Bone marrow (tissue), 2 donors: ENCODE measurements around the gene UPB1.
A peak's percentile ranks its signal among the peaks of the same experiment; 100 is the strongest.
"Not testable (repeated sequence)": the region's sequence is repeated elsewhere in the genome, so short reads cannot be mapped to it uniquely, and the experiment has no call there.

Experiments used
- DNase-seq, 2 donors: peaks; one replicate each; lab custom pipeline; 2025; lab: John Stamatoyannopoulos, UW

UPB1 gene

DNA sequence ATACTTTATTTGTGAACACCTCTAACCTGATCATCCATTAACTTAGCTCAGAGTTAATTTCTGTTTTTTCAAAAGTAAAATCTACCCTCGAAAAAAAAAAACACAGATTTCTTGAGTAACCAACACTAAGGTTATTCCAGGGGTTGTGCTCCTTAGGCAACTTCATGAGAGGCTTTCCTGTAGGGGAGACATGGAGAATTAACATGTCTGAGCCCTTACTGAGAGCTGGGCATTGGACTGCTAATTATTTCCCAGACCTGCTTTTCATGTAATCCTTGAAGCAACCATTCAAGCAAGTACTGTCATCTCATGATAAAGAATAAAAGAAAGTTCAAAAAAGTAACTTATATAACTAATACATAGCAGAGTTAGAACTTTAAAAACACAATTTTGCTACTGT, 13.5 kb upstream of the UPB1 start:
- no peak for DNase-seq

DNA sequence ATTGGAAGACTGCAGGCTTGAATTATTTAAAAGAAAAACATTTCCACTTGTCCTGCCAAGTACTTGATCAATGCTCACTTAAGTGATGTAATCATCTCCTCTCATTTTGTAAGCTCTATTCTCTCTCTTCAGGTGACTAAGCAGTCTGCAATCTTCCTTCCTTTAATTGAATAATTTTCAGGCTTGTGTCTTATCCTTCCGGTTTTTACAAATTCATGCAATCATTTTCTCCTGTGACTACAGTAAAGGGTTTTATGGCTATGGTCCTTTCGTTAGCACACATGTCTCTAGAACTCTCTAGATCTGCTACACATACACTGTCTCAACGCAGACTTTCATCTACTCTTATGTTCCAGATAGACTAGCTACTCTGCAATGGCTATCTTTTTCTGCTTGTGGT, 12.6 kb upstream of the UPB1 start:
- DNase-seq = peak in 1 of 2 donors; percentile 85

DNA sequence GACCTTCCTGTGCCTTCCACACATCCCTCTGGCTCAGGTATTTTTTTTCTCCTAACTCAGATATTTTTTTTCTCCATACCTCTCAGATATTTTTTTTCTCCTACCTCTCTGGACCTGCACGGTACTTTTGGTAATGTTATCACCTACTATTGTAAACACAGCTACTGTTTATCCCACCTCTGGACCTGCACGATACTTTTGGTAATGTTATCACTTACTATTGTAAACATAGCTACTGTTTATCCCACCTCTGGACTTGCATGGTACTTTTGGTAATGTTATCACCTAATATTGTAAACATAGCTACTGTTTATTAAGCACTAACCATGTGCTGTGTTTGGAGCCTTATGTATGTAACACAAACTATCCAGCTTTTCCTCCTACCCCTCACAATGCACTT, 12.1 kb upstream of the UPB1 start:
- DNase-seq = no peak

DNA sequence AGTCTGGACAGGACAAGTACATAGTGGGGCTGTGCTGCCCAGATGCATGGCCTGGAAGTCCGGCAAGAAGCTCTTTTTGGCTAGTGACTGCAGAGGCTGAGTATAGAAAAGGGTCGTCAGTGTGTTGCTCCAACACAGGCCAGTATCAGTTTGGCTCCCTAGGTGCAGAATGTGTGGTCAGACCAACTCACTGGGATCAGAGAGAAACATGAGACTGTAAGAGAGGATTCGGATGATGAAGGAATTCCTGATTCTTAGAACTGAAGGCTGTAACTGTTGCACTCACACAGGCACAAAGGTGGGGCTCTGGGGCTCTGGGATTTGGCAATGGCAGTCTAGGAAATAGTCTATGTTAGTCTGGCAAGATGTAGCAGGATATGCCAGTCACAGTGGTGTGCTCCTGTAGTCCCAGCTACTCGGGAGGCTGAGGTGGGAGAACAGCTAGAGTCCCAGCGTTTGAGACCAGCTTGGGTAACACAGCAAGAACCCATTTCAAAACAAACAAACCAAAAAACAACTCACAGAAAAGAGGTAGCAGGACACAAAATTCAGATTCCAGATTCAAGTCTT, 11.1 kb upstream of the UPB1 start:
- no peak for DNase-seq

DNA sequence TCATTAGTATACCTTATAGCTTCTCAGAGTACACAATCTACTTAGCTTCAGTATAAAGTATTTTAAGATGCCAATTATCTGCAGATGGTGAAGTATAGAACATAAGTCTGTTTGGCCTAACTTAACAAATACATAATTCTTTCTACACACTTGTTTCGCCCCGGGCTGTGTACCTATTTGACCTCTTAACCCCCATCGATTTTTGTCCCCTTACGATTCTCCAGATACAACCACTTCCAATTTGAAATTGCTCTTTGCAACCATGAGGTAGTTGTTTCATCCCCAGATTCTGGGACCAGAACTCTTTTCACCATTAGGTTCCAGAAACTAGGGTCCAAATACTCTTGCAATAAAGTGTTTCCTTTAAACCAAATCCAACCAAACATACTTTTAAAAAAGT, 10.0 kb upstream of the UPB1 start:
- DNase-seq = no peak

DNA sequence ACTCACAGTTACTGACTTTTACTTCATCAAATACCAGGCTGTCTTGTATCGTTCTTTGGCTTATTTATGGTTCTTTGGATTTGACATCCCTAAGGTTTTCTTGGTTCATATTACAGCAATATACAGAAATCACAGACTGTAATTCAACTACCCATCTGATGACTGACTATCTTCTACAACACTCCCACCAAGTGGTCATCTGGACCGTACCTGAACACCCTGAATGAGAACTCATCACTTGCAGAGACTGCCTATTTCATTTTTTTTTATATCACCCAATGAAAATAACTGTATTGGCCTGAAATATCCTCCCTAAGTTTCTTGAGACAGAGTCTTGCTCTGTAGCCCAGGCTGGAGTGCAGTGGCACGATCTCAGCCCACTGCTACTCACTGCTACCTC, 9.5 kb upstream of the UPB1 start:
- no peak for DNase-seq

DNA sequence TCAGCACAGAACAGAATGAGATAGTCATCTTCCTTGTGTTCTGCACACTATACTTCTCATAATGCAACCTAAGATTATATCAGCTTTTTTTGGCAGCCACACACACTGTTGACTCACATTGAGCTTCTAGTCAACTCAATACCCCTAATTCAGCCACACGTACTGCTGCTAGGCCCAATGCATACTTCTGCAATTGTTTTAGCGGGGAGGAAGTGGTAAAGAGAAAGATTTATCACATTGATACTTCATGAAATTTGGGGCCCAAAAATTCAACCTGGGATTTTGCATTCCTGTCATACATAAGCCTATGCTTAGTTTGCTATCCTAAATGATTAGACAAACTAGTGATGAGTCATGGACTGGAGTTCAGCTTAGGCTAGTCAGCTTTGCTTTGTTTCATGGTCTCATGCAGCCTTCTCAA, 8.6 kb upstream of the UPB1 start:
- peak in 1 of 2 donors; percentile 90 for DNase-seq

DNA sequence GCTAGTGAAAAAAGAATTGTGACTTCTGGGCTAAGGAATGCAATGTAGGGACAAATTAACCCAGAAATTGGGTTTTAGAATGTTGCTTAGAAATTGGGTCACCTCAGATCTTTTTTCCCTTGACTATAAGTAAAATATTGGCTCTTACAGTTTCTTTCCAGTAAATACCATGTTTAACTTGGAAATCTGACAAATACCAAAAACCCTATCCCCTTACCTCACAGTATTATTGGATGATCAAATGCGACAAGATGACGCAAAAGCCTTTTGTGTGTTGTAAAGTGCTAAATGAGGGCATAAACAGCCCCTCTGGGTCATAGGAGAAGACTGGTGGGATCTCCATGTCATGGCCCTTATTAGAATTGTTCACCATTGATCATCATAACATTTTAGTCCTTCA, 6.1 kb upstream of the UPB1 start:
- no peak for DNase-seq

DNA sequence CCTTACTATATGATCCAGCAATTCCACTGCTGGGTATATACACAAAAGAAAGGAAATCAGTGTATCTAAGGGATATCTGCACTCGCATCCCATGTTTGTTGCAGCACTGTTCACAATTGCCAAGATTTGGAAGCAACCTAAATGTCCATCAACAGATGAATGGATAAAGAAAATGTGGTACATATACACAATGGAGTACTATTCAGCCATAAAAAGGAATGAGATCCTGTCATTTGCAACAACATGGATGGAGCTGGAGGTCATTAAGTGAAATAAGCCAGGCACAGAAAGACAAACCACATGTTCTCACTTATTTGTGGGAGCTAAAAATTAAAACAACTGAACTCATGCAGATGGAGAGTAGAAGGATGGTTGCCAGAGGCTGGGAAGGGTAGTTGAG, 5.7 kb upstream of the UPB1 start:
- not testable (repeated sequence) for DNase-seq

DNA sequence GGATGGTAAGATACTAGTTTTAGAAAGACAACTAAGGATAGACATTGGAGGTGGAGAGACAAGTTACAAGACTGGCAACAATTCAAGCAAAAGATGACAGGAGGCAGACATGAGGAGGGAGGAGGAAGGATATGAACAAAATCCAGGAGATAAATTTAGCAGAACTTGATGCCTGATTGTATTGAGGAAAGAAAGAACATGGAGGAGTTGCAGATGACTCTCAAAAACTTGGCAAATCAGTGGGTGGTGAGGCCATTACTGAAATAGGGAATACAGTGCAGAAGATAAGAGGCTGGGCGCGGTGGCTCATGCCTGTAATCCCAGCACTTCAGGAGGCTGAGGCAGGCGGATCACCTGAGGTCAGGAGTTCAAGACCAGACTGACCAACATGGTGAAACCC, 2.7 kb upstream of the UPB1 start:
- no peak for DNase-seq

DNA sequence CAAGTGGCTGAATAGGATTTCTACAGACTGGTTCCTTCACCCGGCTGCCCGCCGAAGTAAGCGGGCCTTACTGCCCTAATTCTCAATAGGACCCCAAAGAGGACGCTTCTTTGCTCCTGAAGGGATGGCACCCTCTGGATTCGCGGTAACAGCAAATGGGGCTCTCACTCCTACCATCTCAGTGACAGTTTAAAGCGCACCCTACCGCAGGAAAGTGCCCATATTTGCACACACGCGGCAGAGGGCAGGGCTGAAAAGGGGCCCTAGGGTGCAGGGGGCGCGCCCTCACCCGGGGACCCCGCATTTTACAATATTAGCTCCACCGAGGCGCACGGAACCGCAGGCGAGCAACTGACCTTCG, 985 bp upstream of the UPB1 start:
- DNase-seq = no peak

DNA sequence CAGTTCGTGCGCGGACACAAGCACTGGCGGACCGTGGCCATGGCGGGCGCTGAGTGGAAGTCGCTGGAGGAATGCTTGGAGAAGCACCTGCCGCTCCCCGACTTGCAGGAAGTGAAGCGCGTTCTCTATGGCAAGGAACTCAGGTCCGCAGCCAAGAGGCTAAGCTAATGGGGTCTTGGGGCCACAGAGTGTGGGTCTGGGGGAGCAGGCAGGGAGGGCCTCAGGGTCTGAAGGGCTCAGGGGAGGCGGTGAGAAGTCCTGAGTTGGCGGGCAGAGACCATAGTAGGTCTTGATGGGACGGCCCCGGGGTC, 188 bp downstream of the UPB1 start:
- DNase-seq = no peak

DNA sequence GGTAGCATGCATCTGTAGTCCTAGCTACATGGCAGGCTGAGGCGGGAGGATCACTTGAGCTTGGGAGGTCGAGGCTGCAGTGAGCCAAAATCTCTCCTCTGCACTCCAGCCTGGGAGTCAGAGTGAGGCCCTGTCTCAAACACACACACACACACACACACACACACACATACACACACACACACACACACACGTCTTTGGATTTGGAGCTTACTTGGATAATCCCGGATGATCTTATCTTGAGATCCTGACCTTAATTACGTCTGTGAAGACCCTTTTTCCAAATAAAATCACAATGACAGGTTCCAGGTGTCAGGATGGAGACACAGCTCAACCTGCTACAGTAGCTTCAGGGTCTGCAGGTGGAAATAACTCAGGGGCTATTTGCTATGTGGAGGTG, 1.1 kb downstream of the UPB1 start:
- no peak for DNase-seq

DNA sequence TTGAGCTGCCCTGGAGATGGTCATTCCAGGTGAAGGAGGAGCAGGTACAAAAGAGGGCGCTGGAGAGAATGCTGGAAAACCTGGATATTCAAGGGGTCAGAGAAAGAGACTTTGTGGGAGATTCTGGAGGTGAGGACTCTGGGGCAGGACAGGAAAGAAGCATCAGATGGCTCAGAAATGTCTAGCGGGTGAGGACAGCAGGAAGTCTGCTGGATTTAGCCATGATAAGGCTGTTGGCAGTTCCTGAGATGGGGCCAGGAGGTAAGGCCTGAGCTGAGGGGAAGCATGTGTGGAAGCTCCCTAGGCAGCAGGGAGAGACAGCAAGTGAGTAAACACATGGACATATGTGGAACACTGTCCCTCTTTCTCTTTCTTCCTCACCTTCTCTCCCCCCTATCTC, 1.5 kb downstream of the UPB1 start:
- no peak for DNase-seq

DNA sequence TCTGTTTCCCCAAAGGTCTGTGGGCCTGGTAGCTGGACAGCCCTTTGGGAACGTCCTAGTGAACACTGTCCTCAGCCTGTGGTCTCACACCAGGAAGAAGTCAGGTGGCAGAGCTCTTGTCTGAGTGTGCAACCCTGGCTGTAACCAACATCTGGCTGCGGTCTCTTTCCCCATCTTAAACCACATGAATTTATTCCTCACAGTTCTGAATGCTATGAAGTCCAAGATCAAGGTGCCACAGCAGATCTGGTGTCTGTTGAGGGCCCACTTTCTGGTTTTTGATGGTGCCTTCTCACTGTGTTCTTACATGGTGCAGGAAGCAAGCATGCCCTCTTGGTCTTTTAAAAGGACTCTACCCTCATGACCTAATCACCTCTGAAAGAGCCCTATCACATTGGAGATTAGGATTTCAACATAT, 2.7 kb downstream of the UPB1 start:
- DNase-seq = no peak

DNA sequence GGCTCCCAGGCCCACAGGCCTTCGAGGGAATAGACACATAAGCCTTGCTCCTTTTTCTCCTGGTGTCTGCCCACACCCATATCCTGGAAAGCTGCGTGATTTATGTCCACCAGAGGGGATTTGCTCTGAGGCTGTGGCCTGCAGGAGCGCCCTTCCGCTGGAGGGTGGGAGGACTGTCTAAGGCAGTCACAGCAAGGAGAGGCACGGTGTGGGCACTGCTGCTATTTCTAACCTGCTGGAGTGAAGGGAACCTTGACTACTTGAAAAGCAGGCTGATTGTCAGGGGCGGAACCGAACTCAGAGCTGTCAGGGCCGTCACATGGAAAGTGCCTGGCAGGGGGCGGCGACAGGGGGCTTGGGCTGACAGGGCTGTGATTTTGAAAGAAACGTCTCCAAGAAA, 3.7 kb downstream of the UPB1 start:
- DNase-seq = no peak

DNA sequence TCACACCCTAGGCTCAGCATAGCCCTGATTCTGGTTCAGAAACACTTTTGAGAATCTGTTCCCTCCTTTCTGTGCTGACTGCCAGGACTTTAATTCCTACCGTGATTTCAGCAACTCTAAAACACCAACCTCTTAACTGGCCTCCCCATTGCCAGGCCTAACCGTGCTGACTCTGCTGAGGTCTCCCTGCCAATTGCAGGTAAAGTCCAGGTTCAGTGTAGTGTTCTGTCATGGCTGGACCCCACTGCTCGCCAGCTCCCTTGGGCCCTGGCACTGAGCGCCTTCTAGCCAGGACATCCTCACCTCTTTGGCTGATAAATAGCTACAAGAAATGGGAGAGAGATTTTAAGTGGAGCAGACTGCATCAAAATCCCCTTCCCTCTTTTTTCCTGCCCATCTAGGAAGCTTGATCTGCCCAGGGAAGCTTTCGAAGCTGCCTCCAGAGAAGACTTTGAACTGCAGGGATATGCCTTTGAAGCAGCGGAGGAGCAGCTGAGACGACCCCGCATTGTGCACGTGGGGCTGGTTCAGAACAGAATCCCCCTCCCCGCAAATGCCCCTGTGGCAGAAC, 4.7 kb downstream of the UPB1 start:
- DNase-seq = no peak

DNA sequence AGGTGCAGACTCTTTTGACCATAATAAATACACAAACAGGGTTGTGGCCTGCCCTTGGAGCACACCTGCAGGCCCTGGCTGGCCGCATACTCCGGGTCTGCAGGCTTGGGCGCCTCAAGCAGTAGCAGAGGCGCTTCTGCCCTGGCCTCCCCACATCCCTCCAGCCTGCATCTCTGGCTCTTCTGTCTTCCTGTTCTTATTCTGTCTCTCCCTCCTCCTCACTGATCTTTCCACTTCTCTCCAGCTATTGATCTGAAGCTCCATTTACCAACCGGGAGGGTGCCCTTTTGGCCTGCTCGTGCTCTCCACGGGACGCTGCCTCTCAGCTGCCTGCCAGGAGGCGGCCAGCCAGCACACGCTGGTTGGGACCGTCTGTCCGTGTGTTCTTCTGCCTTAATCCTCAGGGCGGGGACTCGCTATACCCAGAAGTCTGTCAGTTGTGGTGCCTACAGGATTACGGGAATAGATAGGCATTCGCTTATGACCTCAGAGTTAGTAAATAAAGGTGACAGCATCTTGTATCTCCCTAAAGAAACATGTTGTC, 5.2 kb downstream of the UPB1 start:
- DNase-seq = no peak

DNA sequence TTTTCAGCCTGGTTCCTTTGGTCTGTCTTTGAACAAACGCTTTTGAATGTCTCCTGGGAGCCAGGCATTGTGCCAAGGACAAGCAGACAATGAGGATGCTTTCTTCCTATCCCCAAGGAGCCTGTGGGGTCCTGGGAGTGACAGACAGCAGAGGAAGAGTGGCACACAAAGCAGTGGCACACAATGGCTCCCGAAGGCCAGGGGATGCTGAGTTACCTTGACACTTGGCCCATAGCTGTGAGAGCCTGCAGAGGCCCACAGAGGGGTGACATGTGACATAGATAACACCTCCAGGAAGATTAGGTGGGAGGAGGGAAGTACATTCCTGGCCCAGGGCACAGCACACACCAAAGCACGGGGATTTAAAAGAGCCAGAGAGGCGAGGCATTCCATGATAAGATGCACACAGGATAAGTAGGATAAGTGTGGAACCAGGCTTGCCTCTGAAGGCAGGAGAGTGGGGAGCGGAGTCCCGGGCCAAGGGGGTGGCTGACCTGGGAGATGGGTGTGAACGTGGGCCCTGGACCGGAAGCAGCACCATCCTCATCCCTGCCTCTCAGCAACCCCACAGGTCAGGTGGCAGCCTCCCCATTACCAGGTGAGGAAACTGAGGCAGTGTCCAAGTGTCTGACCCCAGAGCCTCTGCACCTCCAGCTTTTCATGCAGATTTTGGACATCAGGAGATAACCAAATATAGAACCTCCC, 6.3 kb downstream of the UPB1 start:
- no peak for DNase-seq

DNA sequence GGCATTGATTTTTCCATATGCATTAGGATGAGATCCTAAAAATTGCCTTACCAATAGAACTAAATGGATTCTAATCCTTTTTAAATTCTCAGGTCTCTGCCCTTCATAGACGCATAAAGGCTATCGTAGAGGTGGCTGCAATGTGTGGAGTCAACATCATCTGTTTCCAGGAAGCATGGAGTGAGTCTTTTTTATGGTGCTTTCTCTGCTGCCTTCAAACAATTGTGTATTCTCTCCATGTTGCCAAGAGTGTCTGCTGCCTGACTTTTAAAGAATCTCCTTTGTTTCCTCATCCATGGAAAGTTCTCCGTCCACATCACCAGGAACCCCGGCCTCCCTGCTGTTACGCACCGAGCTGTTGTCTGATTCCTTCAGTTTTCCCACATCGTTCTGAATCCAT, 6.9 kb downstream of the UPB1 start:
- DNase-seq = no peak

DNA sequence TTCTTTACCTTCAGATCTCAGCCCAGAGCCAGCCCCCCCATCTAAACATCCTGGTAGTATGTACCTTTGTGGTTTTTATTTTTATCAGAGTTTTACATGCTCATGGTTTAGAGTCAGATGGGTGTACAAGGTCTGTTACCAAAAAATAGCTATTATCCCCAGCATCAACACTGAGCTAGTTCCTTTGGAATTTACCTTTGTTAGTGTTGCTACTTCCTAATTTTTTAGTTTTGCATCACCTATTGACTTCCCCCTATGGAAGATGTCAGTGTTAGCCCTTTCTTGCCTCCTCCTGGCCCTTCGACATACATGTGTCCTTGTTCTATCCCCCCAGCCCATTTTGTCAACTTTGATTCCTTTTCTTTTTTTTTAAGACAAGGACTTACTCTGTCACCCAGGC, 7.4 kb downstream of the UPB1 start:
- no peak for DNase-seq

DNA sequence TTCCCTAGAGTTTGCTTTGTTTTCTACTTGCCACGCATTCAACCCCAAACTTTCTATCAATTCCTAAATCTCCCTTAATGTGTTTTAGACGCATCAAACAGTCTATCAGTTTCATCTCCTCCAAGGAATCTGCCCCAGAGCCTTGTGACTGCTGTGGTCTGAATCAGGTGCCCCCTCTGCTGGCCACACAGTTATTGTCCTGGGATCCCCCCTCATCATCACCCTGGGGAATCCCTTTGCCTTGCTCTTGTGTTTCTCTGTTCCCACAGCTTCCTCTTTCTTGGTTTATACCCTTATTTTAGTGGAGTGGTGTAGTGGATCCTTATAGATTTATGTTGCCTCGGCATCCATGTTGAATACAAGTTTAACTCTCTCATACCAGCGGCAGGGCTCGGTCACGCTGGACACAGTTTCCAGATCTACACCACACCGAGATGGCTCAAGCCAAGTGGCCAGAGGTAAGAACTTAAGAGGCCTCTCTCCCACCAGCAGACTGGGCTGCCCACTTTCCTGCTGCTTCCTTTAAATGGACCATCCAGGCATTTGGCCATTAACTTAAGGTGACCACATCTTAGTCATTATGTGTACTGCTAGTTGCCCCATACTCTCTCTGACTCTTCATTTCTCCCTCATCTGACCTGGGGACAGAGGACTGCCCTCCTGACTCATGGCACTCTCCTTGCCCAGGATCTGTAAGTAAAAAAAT, 8.2 kb downstream of the UPB1 start:
- peak; percentile 69 to 92 for DNase-seq

DNA sequence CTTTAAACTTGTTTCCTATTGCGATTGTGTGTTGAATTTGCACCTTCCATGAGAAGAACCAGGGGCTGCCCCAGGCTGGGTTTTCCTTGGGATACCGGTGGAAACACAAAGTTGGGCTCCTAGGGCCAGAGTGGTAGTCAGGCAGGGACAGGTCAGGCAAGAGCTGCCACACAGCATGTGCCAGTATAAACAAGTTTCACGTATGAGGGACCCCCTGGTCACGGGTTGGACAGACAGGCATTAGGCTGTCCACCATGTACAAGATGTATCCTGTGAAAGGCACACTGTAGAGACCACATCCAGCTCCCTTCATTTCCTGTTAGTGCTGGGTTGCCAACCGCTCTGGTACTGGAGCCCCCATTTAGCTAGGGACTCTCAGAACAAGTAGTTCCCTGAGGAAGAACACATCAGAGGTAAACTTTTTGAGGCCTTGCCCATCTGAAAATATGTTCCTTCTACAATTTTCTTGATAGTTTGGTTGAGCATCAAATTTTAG, 8.8 kb downstream of the UPB1 start:
- DNase-seq = peak in 1 of 2 donors; percentile 62
